HUES48 (cell line): ENCODE data around the gene CCDC8.

Experiments used
- H3K27ac ChIP-seq: one replicate; pipeline ENCODE4 v1.7.0; 2013; ENCODE audit warnings: low read depth, low read length, inconsistent platforms
- H3K27me3 ChIP-seq: 2 replicates; pipeline ENCODE4 v1.6.1; 2013; ENCODE audit warnings: mild to moderate bottlenecking, low read length; ENCODE audit not compliant: control insufficient read depth, insufficient read depth
- H3K36me3 ChIP-seq: 2 replicates; pipeline ENCODE4 v1.6.1; 2013; ENCODE audit warnings: low read length; ENCODE audit not compliant: control insufficient read depth, insufficient read depth
- H3K4me1 ChIP-seq: 2 replicates; pipeline ENCODE4 v1.6.1; 2013; ENCODE audit warnings: mild to moderate bottlenecking, low read length; ENCODE audit not compliant: control insufficient read depth, insufficient read depth
- H3K4me3 ChIP-seq: 2 replicates; pipeline ENCODE4 v1.5.1; 2013; ENCODE audit warnings: mild to moderate bottlenecking, low read depth, low read length
- H3K9ac ChIP-seq: 2 replicates; pipeline ENCODE4 v1.6.1; 2013; ENCODE audit warnings: mild to moderate bottlenecking, low read depth, low read length, moderate library complexity
- H3K9me3 ChIP-seq: 2 replicates; pipeline ENCODE4 v1.6.1; 2013; ENCODE audit warnings: low read length; ENCODE audit not compliant: control insufficient read depth, insufficient read depth

CCDC8 gene

DNA sequence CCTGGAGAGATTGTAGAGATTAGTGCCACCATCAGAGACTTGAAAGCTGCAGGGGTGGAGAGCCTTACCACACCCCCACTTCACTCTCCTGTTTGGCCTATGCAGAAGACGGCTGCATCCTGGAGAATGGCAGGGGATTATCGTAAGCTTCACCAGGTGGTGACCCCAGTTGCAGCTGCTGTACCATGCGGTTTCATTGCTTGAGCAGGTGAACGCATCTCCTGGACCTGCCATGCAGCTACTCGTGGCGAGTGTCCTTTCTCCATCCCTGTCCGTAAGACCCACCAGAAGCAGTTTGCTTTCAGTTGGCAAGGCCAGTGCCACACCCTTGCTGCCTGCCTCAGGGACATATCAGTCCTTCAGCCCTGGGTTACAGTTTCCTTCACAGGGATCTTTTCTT, 45.2 kb downstream of the CCDC8 start:
- Histone ChIP-seq H3K4me3 (no peak overlapping the region), H3K36me3 (peaks cover 58% of the 10 kb centered on the region), H3K27me3 (no peaks in the 10 kb centered on the region), H3K27ac (no peak overlapping the region), H3K4me1 (peaks cover 10% of the 10 kb centered on the region), H3K9me3 (no peaks in the 10 kb centered on the region), H3K9ac (no peak overlapping the region)

DNA sequence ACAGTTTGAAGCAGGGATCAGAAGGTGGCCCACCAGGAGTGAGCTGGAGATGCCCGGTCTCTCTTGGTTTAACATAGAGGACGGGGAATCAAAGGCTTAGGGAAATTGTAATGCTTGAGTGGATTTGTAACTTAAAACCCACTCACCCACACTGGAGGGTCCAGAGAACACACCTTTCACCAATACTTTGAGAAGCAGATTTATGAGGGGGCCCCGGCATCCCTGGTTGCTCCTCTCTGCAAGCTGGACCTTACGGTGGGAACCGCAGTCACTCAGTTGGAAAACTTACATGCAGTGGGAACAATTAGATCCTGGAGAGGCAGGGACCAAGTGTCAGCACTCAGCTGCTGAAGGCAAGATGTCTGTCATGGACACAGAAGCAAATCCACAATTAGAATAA, 45.9 kb downstream of the CCDC8 start:
- no peaks in the 10 kb centered on the region for H3K9me3 ChIP-seq
- no peak overlapping the region for H3K27ac ChIP-seq
- H3K36me3 ChIP-seq: peaks cover 58% of the 10 kb centered on the region
- no peak overlapping the region for H3K9ac ChIP-seq
- H3K4me3 ChIP-seq: no peak overlapping the region
- peaks cover 3% of the 10 kb centered on the region for H3K4me1 ChIP-seq
- no peaks in the 10 kb centered on the region for H3K27me3 ChIP-seq

DNA sequence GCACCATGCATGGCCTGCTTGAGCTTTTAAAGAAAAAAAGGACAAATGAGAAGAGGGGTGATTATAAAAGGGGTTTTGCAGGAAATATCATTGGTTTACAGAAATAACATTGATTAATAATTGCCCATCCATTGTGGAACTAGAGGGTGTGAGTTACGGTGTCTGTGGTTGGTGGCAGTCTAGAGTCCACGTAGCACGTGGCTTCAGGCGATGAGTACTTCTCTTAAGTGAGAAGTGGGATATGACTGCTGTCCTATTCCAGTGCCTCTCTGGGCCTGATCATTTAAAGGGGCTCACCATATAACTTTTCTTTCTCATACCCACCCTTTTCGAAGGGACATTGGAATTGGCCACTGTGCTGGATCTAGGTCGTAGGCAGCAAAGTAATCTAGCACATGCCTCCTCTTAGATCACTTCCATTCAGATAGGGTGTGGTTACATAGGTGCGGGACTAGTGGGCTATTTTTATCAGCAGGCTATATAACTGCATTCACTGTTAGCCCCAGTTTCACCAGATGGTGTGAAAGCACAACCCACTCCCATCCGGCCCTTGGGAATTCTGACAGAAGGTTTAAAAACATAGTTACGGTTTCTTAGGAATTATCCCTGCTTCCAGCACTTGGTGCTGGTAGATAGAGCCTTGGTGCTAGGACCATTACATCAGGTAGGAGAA, 46.6 kb downstream of the CCDC8 start:
- Histone ChIP-seq H3K9ac (no peak overlapping the region), H3K27me3 (no peaks in the 10 kb centered on the region), H3K4me1 (no peaks in the 10 kb centered on the region; the same call in 1 of the 2 replicates), H3K27ac (no peak overlapping the region), H3K36me3 (peaks cover 63% of the 10 kb centered on the region), H3K9me3 (no peaks in the 10 kb centered on the region), H3K4me3 (no peak overlapping the region)

DNA sequence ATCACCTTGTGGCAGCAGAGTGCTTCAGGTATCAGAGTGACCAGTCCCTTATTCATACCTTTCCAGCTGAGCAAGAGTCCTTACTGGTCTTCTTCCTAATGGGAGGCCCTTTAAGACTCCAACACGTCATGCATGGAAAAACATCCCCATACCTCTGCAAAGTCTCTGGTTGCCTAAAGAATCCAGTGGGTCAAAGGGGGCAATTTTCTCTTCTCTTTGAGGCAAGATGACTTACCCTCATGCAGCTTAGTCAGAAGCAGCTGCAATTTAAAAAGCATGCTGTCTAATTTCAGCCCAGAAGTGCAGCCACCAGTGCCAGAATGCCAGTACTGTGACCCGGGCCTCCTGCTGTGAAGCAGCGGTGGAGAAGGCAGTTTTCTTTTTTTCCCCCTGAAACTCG, 47.8 kb downstream of the CCDC8 start:
- peaks cover 68% of the 10 kb centered on the region for H3K36me3 ChIP-seq
- no peak overlapping the region for H3K4me3 ChIP-seq
- H3K27ac ChIP-seq: no peak overlapping the region
- no peaks in the 10 kb centered on the region for H3K4me1 ChIP-seq
- H3K9me3 ChIP-seq: no peaks in the 10 kb centered on the region
- H3K9ac ChIP-seq: no peak overlapping the region
- no peaks in the 10 kb centered on the region for H3K27me3 ChIP-seq

DNA sequence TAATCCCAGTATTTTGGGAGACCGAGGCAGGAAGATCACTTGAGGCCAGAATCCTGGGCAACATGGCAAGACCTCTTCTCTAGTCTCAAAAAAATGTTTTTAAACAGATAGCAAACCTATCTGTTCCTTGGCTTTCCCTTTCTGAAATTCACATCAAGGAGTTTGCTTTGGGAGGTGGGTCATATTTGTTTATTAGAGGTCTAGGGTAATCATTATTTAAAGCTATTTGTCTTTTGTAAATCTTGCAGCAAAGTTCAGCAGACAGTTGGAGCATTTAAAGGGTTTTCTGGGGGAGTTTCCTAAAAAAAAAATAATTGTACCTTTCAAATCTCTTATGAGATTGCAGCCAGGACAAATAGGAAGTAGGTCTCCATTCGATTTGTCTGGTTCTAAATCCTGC, 49.0 kb downstream of the CCDC8 start:
- H3K9ac ChIP-seq: no peak overlapping the region
- no peaks in the 10 kb centered on the region for H3K4me1 ChIP-seq
- H3K4me3 ChIP-seq: no peak overlapping the region
- no peaks in the 10 kb centered on the region for H3K27me3 ChIP-seq
- peaks cover 64% of the 10 kb centered on the region for H3K36me3 ChIP-seq
- H3K27ac ChIP-seq: no peak overlapping the region
- H3K9me3 ChIP-seq: no peaks in the 10 kb centered on the region

DNA sequence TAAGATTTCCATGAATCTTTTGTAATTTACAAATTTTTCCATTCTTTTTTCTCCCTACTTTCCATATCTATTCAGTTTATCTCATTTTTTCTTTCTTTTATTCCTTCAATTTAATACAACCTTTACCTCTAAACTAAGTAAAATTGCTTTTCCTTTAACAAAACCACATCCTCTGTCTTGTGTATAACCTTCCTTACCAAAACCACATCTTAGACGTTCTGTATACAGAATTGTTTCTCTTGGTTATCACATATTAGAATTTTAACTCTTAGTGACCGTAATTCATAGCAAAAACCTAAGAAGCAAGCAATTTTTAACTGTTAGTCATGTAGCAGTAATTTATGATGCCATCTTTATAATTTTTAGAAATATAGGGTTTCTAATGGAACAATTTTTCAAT, 51.4 kb downstream of the CCDC8 start:
- Histone ChIP-seq H3K4me1 (no peaks in the 10 kb centered on the region), H3K9ac (no peak overlapping the region), H3K9me3 (no peaks in the 10 kb centered on the region), H3K27ac (no peak overlapping the region), H3K27me3 (no peaks in the 10 kb centered on the region), H3K36me3 (peaks cover 66% of the 10 kb centered on the region), H3K4me3 (no peak overlapping the region)
